ENCODE results near the gene FGFR3. TPM values are rescaled to one million over a fixed set of nuclear protein-coding genes. Genes with fewer than 3 reads are reported as not detected.
A peak's percentile ranks its signal among the peaks of the same experiment; 100 is the strongest.

Gene FGFR3
- total and polyA plus RNA-seq, 5 experiments from 2014 or later, result 0.19 TPM; not detected in 4

GRCh38 chr4:1788254-1788973 is 4.7 kb upstream of the FGFR3 start:
- DNase-seq, result no peak
- Mint-ChIP-seq H3K27ac (no peak overlapping the region), H3K4me1 (no peaks in the 10 kb centered on the region), H3K4me3 (no peak overlapping the region), H3K36me3 (no peaks in the 10 kb centered on the region), H3K9me3 (no peaks in the 10 kb centered on the region), H3K27me3 (peaks cover 0 to 2% (median 0%) of the 10 kb centered on the region in 5 donors)
- no peak for ATAC-seq
- POLR2A ChIA-PET, result no interaction called here

- Mint-ChIP-seq H3K36me3 (no peaks in the 10 kb centered on the region), H3K27me3 (peaks cover 0 to 2% (median 0%) of the 10 kb centered on the region in 5 donors), H3K4me1 (peaks cover 0 to 2% (median 0%) of the 10 kb centered on the region in 4 donors), H3K4me3 (no peak overlapping the region), H3K9me3 (no peaks in the 10 kb centered on the region), H3K27ac (no peak overlapping the region)
- ATAC-seq (no peak), DNase-seq (no peak)
- POLR2A ChIA-PET, result no interaction called here
Measured at GRCh38 chr4:1789552-1789951, 3.5 kb upstream of the FGFR3 start.

- Mint-ChIP-seq H3K4me3 (no peak overlapping the region), H3K9me3 (no peaks in the 10 kb centered on the region), H3K36me3 (no peaks in the 10 kb centered on the region), H3K27ac (no peak overlapping the region), H3K27me3 (peaks cover 0 to 2% (median 0%) of the 10 kb centered on the region in 5 donors), H3K4me1 (peaks cover 0 to 2% (median 0%) of the 10 kb centered on the region in 4 donors)
- POLR2A ChIA-PET, result no interaction called here
- ATAC-seq (no peak), DNase-seq (no peak)
Measured at GRCh38 chr4:1790005-1790404, 3.1 kb upstream of the FGFR3 start.

GRCh38 chr4:1792158-1792831 is 798 bp upstream of the FGFR3 start:
- H3K27me3 Mint-ChIP-seq, result peaks cover 0 to 16% (median 7%) of the 10 kb centered on the region in 5 donors
- DNase-seq, result no peak
- no peak overlapping the region for H3K27ac Mint-ChIP-seq
- peak overlapping the region; percentile 49 to 78 (median 60) for H3K4me3 Mint-ChIP-seq
- ATAC-seq, result no peak
- POLR2A ChIA-PET, result interaction anchor here (0.5 kb wide), 1 partner anchor 581 kb away, joined by 5 read pairs; no protein-coding TSS in a partner anchor
- H3K36me3 Mint-ChIP-seq, result no peaks in the 10 kb centered on the region
- no peaks in the 10 kb centered on the region for H3K9me3 Mint-ChIP-seq
- H3K4me1 Mint-ChIP-seq, result peaks cover 0 to 2% (median 0%) of the 10 kb centered on the region in 4 donors

GRCh38 chr4:1793496-1793840 is 375 bp downstream of the FGFR3 start:
- H3K4me3 Mint-ChIP-seq, result peak overlapping the region in 1 of 10 donors; percentile 35
- no peaks in the 10 kb centered on the region for H3K9me3 Mint-ChIP-seq
- peaks cover 0 to 17% (median 7%) of the 10 kb centered on the region in 5 donors for H3K27me3 Mint-ChIP-seq
- no peaks in the 10 kb centered on the region for H3K36me3 Mint-ChIP-seq
- ATAC-seq (peak; percentile 54 to 63), DNase-seq (peak in 6 of 10 donors; percentile 18 to 46 (median 38))
- H3K4me1 Mint-ChIP-seq, result peaks cover 0 to 2% (median 0%) of the 10 kb centered on the region in 4 donors
- POLR2A ChIA-PET, result no interaction called here
- no peak overlapping the region for H3K27ac Mint-ChIP-seq

- H3K4me1 Mint-ChIP-seq, result peaks cover 0 to 2% (median 0%) of the 10 kb centered on the region in 4 donors
- H3K27ac Mint-ChIP-seq, result no peak overlapping the region
- peak in 1 of 10 donors; percentile 11 for DNase-seq
- POLR2A ChIA-PET, result interaction anchor here (0.5 kb wide), 1 partner anchor 81 kb away, joined by 3 read pairs; no protein-coding TSS in a partner anchor
- peak in 1 of 2 donors; percentile 12 for ATAC-seq
- H3K4me3 Mint-ChIP-seq, result peak overlapping the region in 4 of 10 donors; percentile 26 to 54 (median 34)
- no peaks in the 10 kb centered on the region for H3K36me3 Mint-ChIP-seq
- peaks cover 2 to 23% (median 10%) of the 10 kb centered on the region in 5 donors for H3K27me3 Mint-ChIP-seq
- no peaks in the 10 kb centered on the region for H3K9me3 Mint-ChIP-seq
Measured at GRCh38 chr4:1793940-1794808, 1.1 kb downstream of the FGFR3 start.

- DNase-seq, result no peak
- ATAC-seq, result no peak
- H3K36me3 Mint-ChIP-seq, result no peaks in the 10 kb centered on the region
- H3K27ac Mint-ChIP-seq, result no peak overlapping the region
- H3K9me3 Mint-ChIP-seq, result no peaks in the 10 kb centered on the region
- peaks cover 2 to 23% (median 11%) of the 10 kb centered on the region in 5 donors for H3K27me3 Mint-ChIP-seq
- POLR2A ChIA-PET, result interaction anchor here (0.5 to 0.7 kb wide), 2 partner anchors 80 to 732 kb away, joined by 3 read pairs; no protein-coding TSS in a partner anchor
- peak overlapping the region in 8 of 10 donors; percentile 18 to 71 (median 47) for H3K4me3 Mint-ChIP-seq
- peaks cover 0 to 2% (median 0%) of the 10 kb centered on the region in 4 donors for H3K4me1 Mint-ChIP-seq
Measured at GRCh38 chr4:1794809-1795298, 1.8 kb downstream of the FGFR3 start.

- no peak overlapping the region for H3K27ac Mint-ChIP-seq
- no peaks in the 10 kb centered on the region for H3K36me3 Mint-ChIP-seq
- peak overlapping the region in 8 of 10 donors; percentile 22 to 60 (median 32) for H3K4me3 Mint-ChIP-seq
- peaks cover 0 to 2% (median 0%) of the 10 kb centered on the region in 4 donors for H3K4me1 Mint-ChIP-seq
- H3K9me3 Mint-ChIP-seq, result no peaks in the 10 kb centered on the region
- POLR2A ChIA-PET, result interaction anchor here (0.7 to 1.2 kb wide), 2 partner anchors 11 to 733 kb away, joined by 3 to 4 read pairs; no protein-coding TSS in a partner anchor
- no peak for DNase-seq
- H3K27me3 Mint-ChIP-seq, result peaks cover 2 to 26% (median 12%) of the 10 kb centered on the region in 5 donors
- no peak for ATAC-seq
Measured at GRCh38 chr4:1795299-1796195, 2.5 kb downstream of the FGFR3 start.

- peak overlapping the region in 2 of 10 donors; percentile 14 to 26 for H3K4me3 Mint-ChIP-seq
- no peaks in the 10 kb centered on the region for H3K9me3 Mint-ChIP-seq
- DNase-seq (no peak), ATAC-seq (no peak)
- H3K27ac Mint-ChIP-seq, result peak overlapping the region in 1 of 10 donors; percentile 29
- no peaks in the 10 kb centered on the region for H3K36me3 Mint-ChIP-seq
- peaks cover 2 to 24% (median 12%) of the 10 kb centered on the region in 5 donors for H3K27me3 Mint-ChIP-seq
- POLR2A ChIA-PET, result interaction anchor here (1.2 kb wide), 1 partner anchor 10 kb away, joined by 4 read pairs; no protein-coding TSS in a partner anchor
- peaks cover 0 to 2% (median 0%) of the 10 kb centered on the region in 4 donors for H3K4me1 Mint-ChIP-seq
Measured at GRCh38 chr4:1796486-1797204, 3.6 kb downstream of the FGFR3 start.

GRCh38 chr4:1797298-1797860 is 4.3 kb downstream of the FGFR3 start:
- Mint-ChIP-seq H3K9me3 (no peaks in the 10 kb centered on the region), H3K4me1 (peaks cover 0 to 2% (median 0%) of the 10 kb centered on the region in 4 donors), H3K27me3 (peaks cover 2 to 24% (median 12%) of the 10 kb centered on the region in 5 donors), H3K4me3 (no peak overlapping the region), H3K36me3 (no peaks in the 10 kb centered on the region), H3K27ac (no peak overlapping the region)
- DNase-seq (no peak), ATAC-seq (no peak)
- POLR2A ChIA-PET, result no interaction called here

Data from naive thymus-derived CD8-positive, alpha-beta T cell (primary cell).